Breast epithelium (tissue), 4 donors: ENCODE results near the gene CR1. TPM values are rescaled to one million over a fixed set of nuclear protein-coding genes. Genes with fewer than 3 reads are reported as not detected.

ENCODE experiments used
- DNase-seq, 2 donors: peaks; one replicate each; pipeline ENCODE4 v3.0.0-alpha.2; 2019; ENCODE audit warnings: low spot score in 2 of 2
- H3K27ac ChIP-seq, 2 donors: fragments of 200-600 bp; sonication (generic) in 1 of 2; one replicate each; pipeline ENCODE4 v1.5.1; 2016 to 2019; ENCODE audit warnings: mild to moderate bottlenecking in 1 of 2
- H3K27me3 ChIP-seq, 2 donors: fragments of 200-600 bp; sonication (generic) in 1 of 2; one replicate each; pipeline versions ENCODE4 v1.5.1 to v1.6.0; 2017 to 2019; ENCODE audit warnings: control low read depth in 1 of 2, mild to moderate bottlenecking in 1 of 2
- H3K36me3 ChIP-seq: fragments of 200-600 bp; one replicate; pipeline ENCODE4 v1.5.1; 2019
- H3K4me1 ChIP-seq, 2 donors: fragments of 200-600 bp; sonication (generic); one replicate each; pipeline ENCODE4 v1.5.1; 2016 to 2019; ENCODE audit warnings: control low read depth in 1 of 2
- H3K4me3 ChIP-seq, 3 donors: fragments of 200-600 bp; sonication (generic); 1 replicate in 2 of 3; 2 replicates in 1 of 3; pipeline ENCODE4 v1.5.1; 2016 to 2019; ENCODE audit warnings: mild to moderate bottlenecking in 3 of 3, moderate library complexity in 2 of 3
- H3K9me3 ChIP-seq, 2 donors: fragments of 200-600 bp; sonication (generic) in 1 of 2; one replicate each; pipeline ENCODE4 v1.5.1; 2016 to 2019; ENCODE audit warnings: control low read depth in 1 of 2
- POLR2A ChIP-seq: fragments of 450-650 bp; IDR thresholded peaks from one replicate; pipeline ENCODE4 v1.6.1; 2016; ENCODE audit warnings: antibody characterized with exemption, mild to moderate bottlenecking, moderate library complexity
- POLR2AphosphoS5 ChIP-seq, 3 donors: sonication (generic); formaldehyde crosslinking; IDR thresholded peaks; one replicate each; pipeline ENCODE4 v1.6.1; 2017; ENCODE audit warnings: antibody characterized with exemption in 3 of 3
- intact Hi-C: fragments of 100-400 bp; cut with DNase I; formaldehyde crosslinking; loops from one replicate; pipeline ENCODE4 v1.15.1; 2023; ENCODE audit warnings: low total_unique reads
- total RNA-seq, 3 donors: library from RNA; depleted of rRNA; stranded (reverse); fragments of >200 nt; gene quantifications; one replicate each; pipeline ENCODE4 v1.1.0, GENCODE V29; 2016
- TF ChIP-seq, protein P1 (sequence below), 3 donors: fragments of 450-650 bp; IDR thresholded peaks; one replicate each; pipeline ENCODE4 v1.5.1; 2016 to 2017; ENCODE audit warnings: antibody characterized with exemption in 3 of 3, mild to moderate bottlenecking in 3 of 3, moderate library complexity in 3 of 3

Gene CR1
- total RNA-seq, 3 donors from 2014 or later = 2.0 to 14.7 (median 3.7) TPM

DNA sequence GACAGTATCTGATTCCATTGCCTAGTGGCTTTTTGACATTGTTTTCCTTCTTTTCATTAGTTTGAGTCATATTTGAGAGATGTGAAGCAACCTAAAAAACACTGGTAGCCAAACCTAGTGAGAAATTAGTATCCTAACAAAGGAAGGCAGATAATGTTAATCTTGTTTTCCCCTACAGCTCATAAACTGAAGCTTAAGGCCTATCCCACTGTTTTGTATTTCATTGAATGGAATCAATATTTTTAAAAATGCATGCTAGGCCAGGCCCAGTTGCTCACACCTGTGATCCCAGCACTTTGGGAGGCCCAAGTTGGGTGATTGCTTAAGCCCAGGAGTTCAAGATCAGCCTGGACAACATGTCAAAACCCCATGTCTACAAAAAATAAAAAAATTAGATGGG is 150.2 kb downstream of the CR1 start:
- no peak overlapping the region for H3K27ac ChIP-seq
- no peaks in the 10 kb centered on the region for H3K36me3 ChIP-seq
- TF ChIP-seq, protein P1, sequence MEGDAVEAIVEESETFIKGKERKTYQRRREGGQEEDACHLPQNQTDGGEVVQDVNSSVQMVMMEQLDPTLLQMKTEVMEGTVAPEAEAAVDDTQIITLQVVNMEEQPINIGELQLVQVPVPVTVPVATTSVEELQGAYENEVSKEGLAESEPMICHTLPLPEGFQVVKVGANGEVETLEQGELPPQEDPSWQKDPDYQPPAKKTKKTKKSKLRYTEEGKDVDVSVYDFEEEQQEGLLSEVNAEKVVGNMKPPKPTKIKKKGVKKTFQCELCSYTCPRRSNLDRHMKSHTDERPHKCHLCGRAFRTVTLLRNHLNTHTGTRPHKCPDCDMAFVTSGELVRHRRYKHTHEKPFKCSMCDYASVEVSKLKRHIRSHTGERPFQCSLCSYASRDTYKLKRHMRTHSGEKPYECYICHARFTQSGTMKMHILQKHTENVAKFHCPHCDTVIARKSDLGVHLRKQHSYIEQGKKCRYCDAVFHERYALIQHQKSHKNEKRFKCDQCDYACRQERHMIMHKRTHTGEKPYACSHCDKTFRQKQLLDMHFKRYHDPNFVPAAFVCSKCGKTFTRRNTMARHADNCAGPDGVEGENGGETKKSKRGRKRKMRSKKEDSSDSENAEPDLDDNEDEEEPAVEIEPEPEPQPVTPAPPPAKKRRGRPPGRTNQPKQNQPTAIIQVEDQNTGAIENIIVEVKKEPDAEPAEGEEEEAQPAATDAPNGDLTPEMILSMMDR (IDR thresholded peaks at IDR 0.05) = no peak
- H3K4me3 ChIP-seq = no peak overlapping the region
- H3K27me3 ChIP-seq = no peaks in the 10 kb centered on the region
- no peaks in the 10 kb centered on the region for H3K9me3 ChIP-seq
- no peaks in the 10 kb centered on the region for H3K4me1 ChIP-seq
- intact Hi-C loops = no loop called here
- no peak for DNase-seq

DNA sequence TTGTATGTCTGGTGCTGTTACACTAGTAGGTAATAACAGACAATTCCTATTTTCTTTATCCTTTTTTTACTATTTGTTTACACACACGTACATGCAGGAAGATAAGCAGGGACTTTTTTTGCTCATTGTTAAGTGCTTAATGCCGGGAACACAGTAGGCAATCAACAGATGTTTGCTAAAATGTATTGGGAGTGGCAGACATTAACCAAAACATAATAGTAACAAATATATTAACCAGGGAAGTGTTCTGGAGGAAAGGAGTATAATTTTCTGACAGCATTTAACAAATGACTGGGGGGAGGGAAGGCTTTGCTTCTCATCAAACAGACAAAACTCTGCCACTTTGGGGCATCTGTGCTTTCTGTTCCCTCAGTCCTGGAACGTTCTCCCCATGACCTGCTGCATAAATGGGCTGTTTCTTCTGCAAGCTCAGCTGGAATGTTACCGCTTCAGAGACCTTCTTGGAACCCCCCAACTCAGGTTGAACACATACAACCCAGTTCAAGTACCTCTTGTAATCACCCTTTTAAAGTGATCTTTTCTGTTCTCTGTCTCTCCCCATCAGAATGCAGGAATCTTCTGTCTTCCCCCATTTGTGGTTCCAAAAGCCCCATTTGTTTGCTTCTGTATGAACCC is 151.1 kb downstream of the CR1 start:
- intact Hi-C loops = no loop called here
- Histone ChIP-seq H3K36me3 (no peaks in the 10 kb centered on the region), H3K4me3 (no peak overlapping the region), H3K27ac (no peak overlapping the region), H3K9me3 (no peaks in the 10 kb centered on the region), H3K4me1 (no peaks in the 10 kb centered on the region), H3K27me3 (no peaks in the 10 kb centered on the region)
- no peak for DNase-seq
- TF ChIP-seq POLR2A = no peak
- TF ChIP-seq, protein P1 (IDR thresholded peaks at IDR 0.05) = no peak
- TF ChIP-seq POLR2AphosphoS5 (IDR thresholded peaks at IDR 0.05) = no peak

DNA sequence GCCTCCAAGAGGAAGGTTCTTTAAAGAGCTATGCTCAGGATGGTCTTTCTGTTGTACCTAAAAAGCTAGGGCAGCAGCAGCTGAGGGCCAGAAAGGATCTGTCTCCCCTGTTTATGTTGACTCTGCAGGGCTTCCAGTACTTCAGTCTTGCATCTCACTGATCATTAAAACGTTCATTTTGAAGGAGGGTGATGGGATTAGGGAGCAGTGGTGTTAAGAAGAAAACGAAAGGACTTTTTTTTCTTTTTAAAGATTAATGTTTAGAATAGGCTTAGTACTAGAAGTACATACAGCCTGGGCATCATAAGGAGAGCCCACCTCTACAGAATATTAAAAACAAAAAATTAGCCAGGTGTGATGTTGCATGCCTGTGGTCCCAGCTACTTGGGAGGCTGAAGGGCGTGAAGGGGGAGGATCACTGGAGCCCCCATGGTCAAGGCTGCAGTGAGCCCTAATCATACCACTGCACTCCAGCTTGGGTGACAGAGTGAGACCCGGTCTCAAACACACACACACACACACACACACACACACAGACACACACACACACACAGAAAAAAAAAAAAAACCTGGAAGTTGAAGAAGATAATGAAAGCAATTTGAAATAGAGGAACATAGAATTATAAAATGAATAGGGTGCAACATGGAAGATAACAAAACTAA is 151.8 kb downstream of the CR1 start:
- no peaks in the 10 kb centered on the region for H3K27me3 ChIP-seq
- intact Hi-C loops = no loop called here
- no peak for DNase-seq
- H3K4me1 ChIP-seq = no peaks in the 10 kb centered on the region
- H3K27ac ChIP-seq = no peak overlapping the region
- no peaks in the 10 kb centered on the region for H3K9me3 ChIP-seq
- H3K4me3 ChIP-seq = no peak overlapping the region
- TF ChIP-seq POLR2AphosphoS5 (IDR thresholded peaks at IDR 0.05) = no peak
- no peaks in the 10 kb centered on the region for H3K36me3 ChIP-seq

DNA sequence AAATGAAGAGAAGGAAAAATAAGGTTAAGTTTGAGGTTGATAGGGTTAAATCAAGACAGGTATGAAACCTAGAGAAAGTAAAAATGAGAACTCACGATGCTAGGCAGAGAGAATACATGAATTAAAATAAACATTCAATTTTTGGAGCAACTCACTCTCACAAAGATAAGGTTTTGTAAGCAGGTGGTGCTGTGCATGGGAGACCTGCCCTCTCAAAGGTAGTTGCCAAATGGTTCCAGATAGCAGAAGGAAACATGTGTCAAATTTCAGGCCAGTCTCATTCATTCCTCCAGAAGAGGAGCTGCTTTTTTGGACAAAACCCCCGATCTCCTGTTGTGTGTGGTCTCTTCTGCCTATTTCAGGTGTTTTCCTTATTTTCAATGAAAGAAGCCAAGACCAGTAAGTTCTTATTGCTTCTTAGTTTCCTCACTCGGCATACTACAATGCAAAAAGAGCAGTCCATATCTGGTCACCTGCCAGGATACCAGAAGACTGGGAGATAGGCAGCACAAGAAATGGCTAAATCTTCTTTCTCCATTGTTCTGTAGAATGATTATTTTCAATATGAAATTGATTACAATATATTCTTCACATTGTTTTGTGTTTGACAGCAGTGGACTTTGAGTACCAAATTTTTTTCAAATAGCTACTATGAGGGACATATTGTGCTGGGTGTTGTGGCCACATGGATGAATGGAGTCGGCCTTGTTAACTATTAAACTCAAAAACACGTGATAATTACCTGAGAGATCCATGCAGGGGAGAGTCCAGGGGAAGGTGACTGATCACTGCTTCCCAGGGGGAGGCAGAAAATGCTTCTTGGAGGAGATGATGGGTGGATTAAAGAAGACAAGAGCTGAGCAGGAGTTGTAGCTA is 152.6 kb downstream of the CR1 start:
- no peak for TF ChIP-seq POLR2A
- TF ChIP-seq, protein P1 (IDR thresholded peaks at IDR 0.05) = no peak
- no peak for TF ChIP-seq POLR2AphosphoS5 (IDR thresholded peaks at IDR 0.05)
- intact Hi-C loops = no loop called here
- no peaks in the 10 kb centered on the region for H3K9me3 ChIP-seq
- H3K4me3 ChIP-seq = no peak overlapping the region
- no peak overlapping the region for H3K27ac ChIP-seq
- H3K4me1 ChIP-seq = no peaks in the 10 kb centered on the region
- no peak for DNase-seq
- no peaks in the 10 kb centered on the region for H3K27me3 ChIP-seq
- no peaks in the 10 kb centered on the region for H3K36me3 ChIP-seq

DNA sequence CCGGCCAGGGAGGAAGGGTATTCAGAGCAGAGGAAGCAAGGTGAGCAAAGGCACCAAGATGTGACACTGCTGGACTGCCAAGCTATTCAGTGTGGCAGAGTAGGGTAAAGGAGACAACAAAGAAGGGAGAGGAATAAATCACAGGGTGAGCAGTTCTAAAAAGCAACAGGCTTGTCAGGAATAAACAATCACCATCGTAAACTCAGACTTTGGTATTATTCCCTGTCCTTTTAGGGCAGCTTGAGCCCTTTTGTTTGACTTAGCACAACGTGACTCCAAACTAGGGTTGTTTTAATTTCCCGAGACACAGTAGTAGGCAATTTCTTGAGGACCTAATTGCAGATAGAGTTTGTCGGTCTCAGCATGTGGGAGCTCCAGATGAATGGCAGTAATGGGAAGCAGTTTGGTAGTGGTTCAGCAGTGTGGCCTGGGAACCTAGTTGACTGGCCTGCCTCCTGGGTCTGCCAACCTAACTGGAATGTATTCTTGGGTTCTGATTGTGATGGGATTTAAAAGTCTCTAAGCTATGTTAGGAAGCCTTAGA is 153.3 kb downstream of the CR1 start:
- no peak for DNase-seq
- Histone ChIP-seq H3K36me3 (no peaks in the 10 kb centered on the region), H3K9me3 (no peaks in the 10 kb centered on the region), H3K27me3 (no peaks in the 10 kb centered on the region), H3K4me3 (no peak overlapping the region), H3K27ac (no peak overlapping the region), H3K4me1 (no peaks in the 10 kb centered on the region)
- TF ChIP-seq, protein P1 (IDR thresholded peaks at IDR 0.05) = no peak
- TF ChIP-seq POLR2AphosphoS5 (IDR thresholded peaks at IDR 0.05) (no peak), POLR2A (no peak)
- intact Hi-C loops = no loop called here
